SK-N-DZ (cell line): ENCODE measurements around the gene SSBP4.

Experiments used
- DNase-seq: peaks from one replicate; pipeline ENCODE4 v3.0.0-alpha.2; 2015; ENCODE audit warnings: low spot score

The SSBP4 gene

GRCh38 chr19:18433015-18433691, 14.0 kb downstream of the SSBP4 start:
- no peak for DNase-seq

- DNase-seq, result no peak
Measured at GRCh38 chr19:18433735-18434398, 14.7 kb downstream of the SSBP4 start.

GRCh38 chr19:18434411-18435175, 15.4 kb downstream of the SSBP4 start:
- no peak for DNase-seq

GRCh38 chr19:18435178-18435841, 16.1 kb downstream of the SSBP4 start:
- no peak for DNase-seq

- no peak for DNase-seq
Measured at GRCh38 chr19:18435842-18436670, 16.9 kb downstream of the SSBP4 start.

GRCh38 chr19:18436671-18437490, 17.7 kb downstream of the SSBP4 start:
- peak; percentile 94 for DNase-seq

- peak; percentile 63 for DNase-seq
Measured at GRCh38 chr19:18437491-18438330, 18.5 kb downstream of the SSBP4 start, which contains the start of gene ISYNA1. TSS of gene ISYNA1 (minus strand) at chr19:18438133. CDS start at chr19:18437979, 154 bp downstream.

GRCh38 chr19:18438331-18439024, 19.3 kb downstream of the SSBP4 start:
- DNase-seq, result no peak

GRCh38 chr19:18439025-18439909, 20.1 kb downstream of the SSBP4 start:
- no peak for DNase-seq

- no peak for DNase-seq
Measured at GRCh38 chr19:18439910-18440237, 20.7 kb downstream of the SSBP4 start.

GRCh38 chr19:18440415-18440877, 21.2 kb downstream of the SSBP4 start:
- no peak for DNase-seq

GRCh38 chr19:18440936-18441803, 22.0 kb downstream of the SSBP4 start:
- DNase-seq, result no peak

GRCh38 chr19:18441804-18442788, 22.9 kb downstream of the SSBP4 start:
- DNase-seq, result no peak

- no peak for DNase-seq
Measured at GRCh38 chr19:18442941-18443340, 23.7 kb downstream of the SSBP4 start.

GRCh38 chr19:18443406-18443805, 24.2 kb downstream of the SSBP4 start:
- no peak for DNase-seq
